GM21528 (cell line): ENCODE data around the gene DNTTIP2.
"Not testable (repeated sequence)": the region's sequence is repeated elsewhere in the genome, so short reads cannot be mapped to it uniquely, and the experiment has no call there.

Source experiments
- ATAC-seq: cut with Tn5 transposase; IDR thresholded peaks from one replicate; pipeline ENCODE4 v1.9.1; 2021; ENCODE audit warnings: mild to moderate bottlenecking, moderate library complexity; ENCODE audit not compliant: unreplicated experiment, low FRiP score

The DNTTIP2 gene

DNA sequence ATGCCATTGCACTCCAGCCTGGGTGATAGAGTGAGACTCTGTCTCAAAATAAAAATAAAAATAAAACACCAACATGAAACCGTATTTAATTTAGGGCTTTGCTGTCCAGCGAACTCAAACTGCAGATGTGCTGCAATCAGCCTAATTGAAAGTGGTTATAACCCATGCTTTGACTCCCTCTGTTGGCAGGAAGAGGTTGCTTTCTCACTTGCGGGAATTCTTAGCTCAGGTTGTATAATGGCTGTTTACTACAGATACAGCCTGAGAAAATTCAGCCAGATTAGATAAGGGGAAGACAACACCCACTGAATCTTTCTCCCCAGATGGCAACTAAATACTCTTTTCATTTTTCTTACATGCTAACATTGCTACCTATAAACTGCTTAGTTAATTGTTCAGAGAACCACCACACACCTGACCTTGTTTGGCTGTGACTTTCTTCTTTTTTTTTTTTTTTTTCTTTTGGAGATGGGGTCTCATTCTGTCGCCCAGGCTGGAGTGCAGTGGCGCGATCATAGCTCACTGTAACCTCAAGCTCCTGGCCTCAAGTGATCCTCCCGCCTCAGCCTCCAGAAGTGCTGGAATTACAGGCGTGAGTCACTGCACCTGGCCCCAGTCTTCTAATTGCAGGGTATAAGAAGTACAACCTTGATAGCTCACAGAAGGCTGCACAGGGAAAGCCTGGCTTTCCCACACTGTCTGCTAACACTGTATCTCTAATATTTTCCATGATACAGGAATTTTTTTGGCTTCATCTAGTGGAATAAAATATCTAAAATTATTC lies 34.6 kb downstream of the DNTTIP2 start:
- ATAC-seq: no peak

DNA sequence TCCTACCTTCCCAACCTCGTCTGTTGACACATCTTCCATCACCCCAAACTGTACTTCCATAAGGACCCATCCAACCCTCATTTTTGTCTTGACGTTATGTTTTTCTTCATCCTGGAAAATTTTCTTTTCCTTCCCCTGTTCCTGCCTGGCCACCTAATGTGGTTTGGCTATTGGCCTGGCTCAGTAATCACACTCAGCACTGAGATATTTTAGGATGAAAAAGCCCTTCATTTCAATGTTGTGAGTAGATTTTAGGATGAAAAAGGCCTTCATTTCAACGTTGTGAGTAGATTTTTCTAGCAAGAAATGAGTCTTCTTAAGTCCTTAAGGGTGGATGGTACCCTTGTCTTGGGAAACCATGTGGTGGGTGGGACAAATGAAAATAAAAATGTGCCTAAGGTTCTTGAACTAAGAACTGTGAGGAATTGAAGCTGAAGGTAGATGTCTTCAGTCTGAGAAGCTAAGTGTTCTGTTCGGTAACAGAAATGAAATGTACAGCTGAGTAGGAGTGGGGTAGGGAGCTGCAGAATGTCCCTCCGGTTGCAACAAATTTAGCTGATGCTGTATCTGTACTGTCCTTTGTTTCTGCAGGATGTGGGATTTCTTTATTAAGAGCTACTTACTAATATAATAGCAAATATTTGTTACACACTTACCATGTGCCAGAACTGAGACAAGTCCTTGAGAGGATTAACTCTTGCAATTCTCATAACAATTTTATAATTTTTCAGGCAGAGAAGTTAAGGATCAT lies 36.1 kb downstream of the DNTTIP2 start:
- ATAC-seq: no peak

DNA sequence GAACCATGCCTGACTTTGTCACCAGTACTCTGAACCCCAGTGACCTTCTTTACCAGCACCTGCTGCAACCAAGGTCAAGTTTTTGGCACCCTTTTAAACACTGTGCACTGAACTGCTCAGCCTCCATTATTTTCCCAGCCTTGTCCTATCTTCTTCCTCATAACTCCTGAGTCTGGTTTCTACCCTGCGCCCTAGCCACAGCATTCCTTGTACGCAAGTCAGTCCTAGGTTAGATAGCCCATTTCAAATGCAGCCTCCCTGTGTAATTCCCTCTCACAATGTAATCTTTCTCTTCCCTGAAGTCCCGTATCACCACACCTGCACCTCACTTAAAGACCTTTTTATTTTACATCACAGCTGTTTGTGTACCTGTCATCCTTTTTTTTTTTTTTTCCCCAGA lies 37.2 kb downstream of the DNTTIP2 start:
- ATAC-seq: no peak

DNA sequence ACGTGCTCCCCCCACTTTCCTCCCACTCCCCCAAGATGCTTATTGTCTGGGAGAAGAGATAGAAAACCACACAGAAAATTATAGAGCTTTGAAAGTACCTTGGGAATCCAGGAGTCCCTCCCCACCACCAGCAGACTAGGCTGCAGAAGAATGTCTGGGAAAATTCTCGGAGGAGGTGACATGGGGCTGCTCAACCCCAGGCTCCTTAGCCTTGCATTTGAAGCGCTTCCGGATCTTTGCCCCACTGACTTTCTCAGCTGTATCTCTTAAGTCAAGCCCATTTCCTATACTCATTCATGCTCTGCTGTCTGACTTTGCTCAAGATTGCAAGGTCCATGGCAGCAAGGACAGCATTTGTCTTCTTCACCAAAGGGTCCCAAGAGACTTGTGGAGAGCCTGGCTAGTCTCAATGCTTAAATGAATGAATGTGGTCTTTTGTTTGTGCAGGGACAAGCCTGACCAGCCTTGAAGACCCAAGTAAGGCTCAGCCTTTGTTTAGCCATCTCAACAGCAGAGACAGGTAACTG lies 38.0 kb downstream of the DNTTIP2 start:
- ATAC-seq: no peak

DNA sequence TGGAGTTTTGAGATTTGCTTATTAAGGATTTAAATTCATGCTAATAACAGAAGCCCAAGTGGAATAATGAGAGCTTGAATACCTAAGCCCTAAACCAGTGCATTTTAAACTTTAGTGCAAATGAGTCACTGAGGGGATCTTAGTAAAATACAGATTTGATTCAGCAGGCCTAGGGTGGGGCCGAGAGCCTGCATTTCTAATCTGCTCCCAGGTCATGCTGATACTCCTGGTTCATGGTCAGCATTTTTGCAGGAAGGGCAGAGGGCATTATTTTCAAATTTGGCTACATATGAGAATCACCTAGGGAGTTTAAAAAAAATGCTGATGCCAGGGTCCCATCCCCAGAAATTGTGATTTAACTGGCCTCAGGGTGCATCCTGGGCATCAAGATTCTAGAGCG lies 39.3 kb downstream of the DNTTIP2 start:
- ATAC-seq: no peak

DNA sequence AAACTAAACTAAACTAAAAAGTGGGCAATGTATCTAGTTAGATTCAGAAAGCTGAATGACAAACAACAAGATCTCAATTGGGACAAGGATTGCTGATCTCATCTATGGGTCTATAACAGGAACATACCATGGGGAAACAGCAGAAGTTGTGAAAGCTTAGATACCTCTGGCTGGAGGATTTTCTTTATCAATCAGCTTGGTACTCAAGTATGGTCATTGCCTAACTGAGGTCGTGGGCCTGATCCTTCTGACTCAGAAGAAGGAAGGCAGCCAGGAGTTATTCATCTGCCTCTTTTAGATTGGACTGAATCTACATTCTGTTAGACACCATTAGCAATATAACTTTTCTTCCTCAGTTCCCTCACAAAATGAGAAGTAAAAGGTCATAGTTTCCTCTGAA lies 39.7 kb downstream of the DNTTIP2 start:
- no peak for ATAC-seq

DNA sequence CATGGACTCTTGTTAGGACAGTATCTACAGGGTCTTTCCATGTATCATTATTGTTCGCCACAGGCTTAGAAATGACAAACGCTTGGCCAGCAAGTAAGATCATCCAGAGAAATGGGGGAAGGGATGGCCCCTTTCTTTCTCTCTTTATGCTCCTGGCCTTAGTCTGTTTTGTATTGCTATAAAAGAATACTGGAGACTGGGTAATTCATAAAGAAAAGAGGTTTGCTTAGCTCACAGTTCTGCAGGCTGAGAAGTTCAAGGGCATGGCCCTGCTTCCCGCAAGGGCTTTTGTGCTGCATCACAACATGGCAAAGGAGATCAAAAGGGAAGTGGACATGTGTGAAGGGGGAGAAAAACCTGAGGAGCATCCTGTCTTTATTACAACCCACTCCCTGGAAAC lies 41.0 kb downstream of the DNTTIP2 start:
- no peak for ATAC-seq

DNA sequence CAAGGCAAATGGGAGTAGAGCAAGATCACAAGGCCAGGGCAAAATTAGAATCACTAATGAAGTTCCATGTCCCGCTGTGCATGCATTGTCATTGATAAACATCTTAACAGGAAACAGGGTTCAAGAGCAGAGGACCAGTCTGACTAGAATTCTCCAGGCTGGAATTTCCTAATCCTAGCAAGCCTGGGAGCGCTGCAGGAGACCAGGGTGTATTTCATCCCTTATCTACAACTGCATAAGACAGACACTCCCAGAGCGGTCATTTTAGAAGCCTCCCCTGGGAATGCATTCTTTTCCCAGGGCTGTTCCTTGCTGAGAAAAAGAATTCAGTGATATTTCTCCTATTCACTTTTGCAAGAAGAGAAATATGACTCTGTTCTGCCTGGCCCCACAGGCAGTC lies 45.7 kb downstream of the DNTTIP2 start:
- not testable (repeated sequence) for ATAC-seq

DNA sequence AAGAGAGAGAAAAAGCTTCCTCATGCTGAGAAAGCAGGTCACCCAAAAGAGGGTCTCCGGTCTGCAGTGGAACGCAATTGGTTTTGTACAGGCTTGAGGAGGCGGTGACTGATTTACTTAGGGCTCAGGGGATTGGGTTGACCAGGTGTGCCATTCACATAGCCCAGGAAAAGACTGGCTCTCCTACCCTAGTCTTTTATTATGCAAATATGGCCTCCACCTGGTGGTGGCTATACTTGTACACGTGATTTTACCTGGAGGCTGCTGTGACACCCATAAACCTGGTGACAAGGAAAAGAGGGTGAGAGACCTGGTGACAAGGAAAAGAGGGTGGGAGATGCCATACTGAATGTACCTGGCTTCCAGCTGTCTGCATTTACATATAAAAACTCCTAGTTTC lies 49.9 kb downstream of the DNTTIP2 start:
- ATAC-seq: no peak

DNA sequence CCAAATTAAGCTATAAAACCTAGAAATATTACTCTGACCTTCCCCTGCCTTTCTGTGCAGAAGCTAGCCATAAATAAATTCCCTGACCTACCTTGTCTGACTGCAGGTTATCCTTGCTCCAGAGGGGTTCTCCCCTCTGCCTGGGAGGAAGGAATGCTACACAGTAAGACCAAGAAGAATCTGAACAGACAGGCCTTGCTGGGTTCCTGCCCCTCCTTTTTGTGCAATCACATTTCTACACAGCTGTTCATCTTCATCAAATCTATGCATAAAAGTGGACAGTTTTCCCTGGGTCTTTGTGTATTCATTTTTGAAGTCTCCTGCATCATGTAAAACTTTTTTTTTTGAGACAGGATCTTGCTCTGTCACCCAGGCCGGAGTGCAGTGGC lies 50.6 kb downstream of the DNTTIP2 start:
- no peak for ATAC-seq

DNA sequence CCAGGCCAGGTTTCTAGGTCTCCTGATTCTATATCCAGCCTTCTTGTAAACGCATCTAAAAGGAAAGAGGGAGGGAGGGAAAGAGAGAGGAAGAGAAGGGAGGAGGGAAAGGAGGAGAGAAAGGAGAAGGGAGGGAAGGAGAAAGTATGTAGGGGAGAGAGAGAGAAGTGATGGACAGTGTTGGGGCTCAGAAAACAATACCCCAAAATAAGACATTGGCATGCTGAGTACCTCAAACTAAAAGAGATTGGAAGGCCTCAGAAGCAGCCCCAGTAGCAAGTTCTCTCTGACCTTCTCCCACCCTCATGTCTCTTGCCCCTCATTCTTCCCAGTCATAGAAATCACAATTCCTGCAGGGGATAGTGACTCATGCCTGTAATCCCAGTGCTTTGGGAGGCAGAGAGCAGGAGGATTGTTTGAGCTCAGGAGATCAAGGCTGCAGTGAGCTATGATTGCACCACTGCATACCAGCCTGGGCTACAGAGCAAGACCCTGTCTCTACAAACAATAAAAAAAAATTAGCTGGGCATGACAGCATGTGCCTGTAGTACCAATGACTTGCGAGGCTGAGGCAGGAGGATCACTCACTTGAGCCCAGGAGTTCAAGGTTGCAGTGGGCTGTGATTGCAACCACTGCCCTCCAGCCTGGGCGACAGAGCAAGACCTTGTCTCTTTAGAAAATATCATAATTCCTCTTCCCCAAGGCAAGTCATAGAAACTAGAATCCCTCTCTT lies 51.2 kb downstream of the DNTTIP2 start:
- ATAC-seq: no peak

DNA sequence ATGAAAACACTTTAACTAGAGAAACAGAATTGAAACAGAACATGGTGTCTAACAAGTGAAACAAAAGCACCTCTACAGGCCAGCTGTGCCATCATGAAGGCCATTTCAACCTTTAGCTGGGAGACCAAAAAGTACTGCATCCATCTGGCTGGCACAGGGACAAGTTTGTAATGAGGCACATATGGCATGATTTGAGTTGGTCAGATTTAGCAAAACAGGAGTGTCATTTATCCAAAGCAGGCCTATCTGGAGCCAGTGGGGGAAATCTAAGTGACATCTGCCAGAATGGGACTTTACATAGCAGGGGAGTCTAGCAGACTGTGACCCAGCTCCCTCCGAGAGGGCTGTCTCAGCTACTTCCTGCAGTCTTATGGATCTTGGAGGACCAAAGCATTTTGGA lies 51.9 kb downstream of the DNTTIP2 start:
- no peak for ATAC-seq

DNA sequence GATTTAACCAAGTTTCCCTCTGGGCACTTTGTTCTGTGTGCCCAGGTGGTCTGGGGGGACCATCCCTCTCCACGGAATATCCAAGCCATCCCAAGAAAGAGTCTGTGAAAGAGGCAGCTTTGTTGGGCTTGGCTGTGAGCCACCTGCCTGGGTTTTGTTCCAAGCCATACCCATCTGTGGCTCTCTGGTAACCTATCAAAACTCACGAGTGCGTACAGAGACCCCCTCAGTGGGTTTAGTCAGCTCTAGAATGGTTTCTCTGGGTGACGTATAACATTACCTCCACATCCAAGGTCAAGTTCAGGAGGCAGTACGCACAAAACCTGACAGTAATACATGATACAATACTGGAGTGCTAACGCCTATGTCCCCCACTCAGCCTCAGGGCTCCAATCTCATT lies 54.2 kb downstream of the DNTTIP2 start:
- no peak for ATAC-seq

DNA sequence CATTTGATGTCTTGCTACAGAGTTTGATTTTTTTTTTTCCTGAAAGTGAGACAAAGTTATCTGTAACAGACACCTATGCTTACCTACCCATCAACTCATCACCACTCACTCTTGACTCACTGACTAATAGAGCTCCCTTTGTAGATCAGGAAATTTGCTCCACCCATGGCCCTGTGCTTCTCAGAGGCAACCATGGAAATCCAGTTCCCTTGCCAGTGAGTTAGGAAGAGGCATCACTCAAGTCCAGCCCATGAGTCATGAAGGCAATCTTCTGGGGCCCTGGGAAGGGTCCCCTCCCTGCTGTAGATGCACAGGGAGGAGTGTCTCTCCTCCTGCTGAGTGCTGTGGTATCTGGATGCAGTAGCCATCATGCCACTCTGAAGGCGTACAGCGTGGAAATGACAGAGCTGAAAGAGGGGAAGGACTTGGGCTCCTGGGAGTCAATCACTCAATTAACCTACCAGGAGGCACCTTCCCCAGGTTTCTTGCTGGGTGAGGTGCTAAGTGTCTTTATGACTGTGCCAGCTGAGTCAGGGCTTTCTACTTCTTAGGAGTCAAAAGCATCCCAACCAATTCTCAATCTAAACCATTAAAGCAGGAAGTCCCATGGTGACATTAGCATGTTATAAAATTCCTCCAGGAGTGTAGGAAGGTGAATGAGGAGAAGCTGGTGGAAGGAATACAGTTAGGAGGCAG lies 56.1 kb downstream of the DNTTIP2 start:
- ATAC-seq: no peak

DNA sequence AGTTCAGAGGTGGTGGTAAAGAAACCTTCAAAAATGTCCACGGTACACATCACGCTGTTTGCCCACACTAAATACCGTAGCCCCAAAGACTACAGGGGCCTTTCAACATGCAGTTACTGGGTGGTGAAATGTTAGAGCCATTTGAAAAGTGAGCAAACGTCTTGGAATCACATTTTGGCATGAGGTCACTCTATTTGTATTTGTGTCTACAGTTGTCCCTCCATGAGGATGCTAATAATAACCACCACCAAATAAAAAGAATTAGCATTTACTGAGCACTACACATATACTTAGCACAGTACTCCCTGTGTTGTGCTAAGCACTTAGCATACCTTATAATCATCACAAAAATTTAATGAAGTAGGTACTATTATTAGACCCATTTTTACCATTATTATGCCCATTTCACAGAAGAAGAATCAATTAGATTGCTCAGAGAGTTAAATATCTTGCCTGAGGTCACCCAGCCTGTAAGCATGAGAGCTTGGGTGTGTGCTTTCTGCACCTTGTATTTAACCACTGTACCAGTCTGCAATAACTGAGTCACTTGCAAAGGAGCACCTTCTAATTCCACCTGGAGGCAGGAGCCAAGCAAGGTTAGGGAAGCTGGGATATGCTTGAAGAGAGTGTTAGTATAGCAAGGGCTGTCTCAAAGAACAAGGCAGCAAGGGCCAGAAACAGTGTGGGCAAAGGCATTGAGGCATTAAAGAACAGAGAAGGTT lies 57.4 kb downstream of the DNTTIP2 start:
- ATAC-seq: no peak

DNA sequence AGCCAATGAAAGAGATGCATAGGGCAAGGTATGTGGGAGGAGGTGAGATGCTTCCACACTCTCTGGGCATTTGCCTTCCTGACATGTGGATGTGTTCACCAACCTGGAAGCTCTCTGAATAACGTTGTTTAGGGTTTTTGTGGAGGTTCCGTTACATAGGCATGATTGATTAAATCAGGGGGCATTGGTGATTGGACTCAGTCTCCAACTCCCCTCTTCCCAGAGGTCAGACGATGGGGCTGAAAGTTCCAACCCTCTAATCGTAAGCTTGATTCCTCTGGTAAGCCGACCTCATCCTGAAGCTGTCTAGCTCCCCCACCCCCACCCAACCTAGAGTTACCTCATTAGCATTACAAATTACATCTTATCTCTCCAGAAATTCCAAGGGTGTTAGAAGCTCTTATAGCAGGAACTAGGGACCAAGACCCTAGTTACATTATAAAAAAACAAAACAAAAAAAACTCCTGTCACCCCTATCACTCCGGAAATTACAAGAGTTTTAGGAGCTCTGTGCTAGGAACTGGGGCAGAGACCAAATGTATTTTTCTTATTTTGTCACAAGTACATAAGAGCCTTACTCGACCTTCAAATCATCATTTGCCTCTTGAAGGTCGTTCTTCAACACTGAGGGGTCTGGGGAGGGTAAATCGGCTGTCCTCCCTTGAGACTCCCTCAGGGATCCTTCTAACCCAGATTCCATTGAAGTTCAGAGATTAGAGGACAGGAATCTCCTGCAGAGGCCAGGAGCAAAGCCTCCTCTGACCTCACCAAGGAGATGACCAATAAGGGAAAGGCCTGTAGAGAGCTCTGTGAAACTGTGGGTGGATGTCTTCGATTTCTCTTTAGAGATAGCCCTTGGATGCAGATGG lies 58.2 kb downstream of the DNTTIP2 start:
- ATAC-seq: no peak

DNA sequence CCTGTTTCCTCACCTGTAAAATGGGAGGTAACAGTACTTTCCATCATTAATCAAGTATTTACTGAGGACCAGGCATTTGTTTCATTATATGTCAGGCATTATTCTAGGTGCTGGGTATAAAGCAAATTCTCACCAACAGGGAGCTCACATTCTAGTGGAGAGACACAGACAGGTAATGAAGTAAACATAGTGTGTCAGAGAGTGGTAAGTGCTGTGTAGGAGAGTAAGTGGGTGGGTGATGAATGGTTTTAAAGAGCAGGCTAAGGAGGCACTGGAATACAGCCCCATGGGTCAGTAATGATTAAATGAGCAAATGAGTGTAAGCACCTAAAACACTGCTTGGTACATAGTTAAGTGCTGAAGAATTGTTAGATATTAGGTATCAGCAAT lies 60.4 kb downstream of the DNTTIP2 start:
- no peak for ATAC-seq

DNA sequence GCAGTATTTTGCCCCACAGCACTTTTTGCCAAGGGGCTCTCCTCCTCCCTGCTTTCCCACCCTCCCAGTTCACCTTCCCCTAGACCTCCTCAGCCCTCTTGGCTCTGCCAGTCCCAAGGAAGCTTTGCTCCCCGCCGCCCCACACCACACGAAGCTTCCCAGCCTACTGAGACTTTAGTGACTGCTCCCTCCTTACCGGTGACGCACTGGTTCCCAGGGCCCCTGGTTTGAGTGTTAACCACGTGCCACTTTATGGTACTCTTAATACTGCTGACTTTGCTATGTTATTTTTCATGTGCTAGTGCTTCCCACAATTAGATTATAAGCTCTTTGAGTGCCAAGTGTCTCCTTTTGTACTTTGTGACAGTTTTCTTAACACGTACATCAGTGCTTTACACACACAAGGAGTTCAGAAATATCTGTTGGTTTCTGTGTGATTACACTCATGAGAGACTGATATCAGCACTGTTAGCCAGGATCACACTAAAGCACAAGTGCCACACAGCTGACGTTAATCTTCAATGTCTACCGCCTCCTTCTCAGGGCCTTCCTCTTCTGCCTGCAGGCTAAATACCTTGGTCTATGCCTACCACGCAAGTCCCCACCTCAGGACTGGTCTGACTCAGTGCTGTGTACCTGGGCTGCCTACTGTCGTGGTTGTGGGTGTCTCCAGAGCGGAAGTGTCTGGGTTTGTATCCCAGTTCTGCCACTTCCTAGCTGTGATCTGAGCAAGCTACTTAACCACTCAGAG lies 61.0 kb downstream of the DNTTIP2 start:
- ATAC-seq: no peak
